ENCODE results near the gene HEATR5A.

DNA sequence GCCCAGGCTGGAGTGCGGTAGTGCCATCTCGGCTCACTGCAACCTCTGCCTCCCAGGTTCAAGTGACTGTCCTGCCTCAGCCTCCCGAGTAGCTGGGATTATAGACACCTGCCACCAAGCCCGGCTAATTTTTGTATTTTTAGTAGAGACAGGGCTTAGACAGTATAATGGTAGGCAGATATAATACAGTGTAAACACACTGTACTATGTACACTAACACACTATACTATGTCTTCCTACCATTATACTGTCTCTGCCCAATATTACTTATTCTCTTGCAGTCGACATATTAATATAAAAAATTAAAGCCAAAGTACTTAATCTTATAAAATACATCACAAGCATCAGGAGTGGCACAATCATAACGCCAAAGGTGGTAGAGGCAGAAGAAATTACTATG lies 21.9 kb upstream of the HEATR5A start:
- no peak for TF ChIP-seq TAF1 (IDR thresholded peaks at IDR 0.05; ENCODE audit: borderline replicate concordance, insufficient read depth, low read length)
- no peak for TF ChIP-seq POLR2AphosphoS5 (IDR thresholded peaks at IDR 0.05; ENCODE audit: low read depth, low read length)
- no peak for TF ChIP-seq SIN3A (IDR thresholded peaks at IDR 0.05; ENCODE audit: borderline replicate concordance, insufficient read depth, low read length)
